ENCODE results near the gene PXYLP1.

- TF ChIP-seq CTCF (conservative IDR thresholded peaks at IDR 0.05) (no peak), EZH2 (IDR thresholded peaks at IDR 0.05; ENCODE audit: low read depth) (no peak)
These were observed 41.5 kb downstream of the PXYLP1 start for GRCh38 chr3:141272906-141273662.
